PC-9 (cell line): ENCODE results near the gene CSF3R. TPM values are rescaled to one million over a fixed set of nuclear protein-coding genes. Genes with fewer than 3 reads are reported as not detected.

Experiments used
- BruUV-seq: library from RNA; stranded (reverse); fragments of 400-500 nt; replicated peaks from 2 replicates; lab custom pipeline; 2021; lab: Mats Ljungman, UMichigan
- CTCF ChIA-PET: fragments of 300-600 bp; sonication (Branson Sonifier 250); formaldehyde crosslinking; loops from one replicate; lab custom pipeline; 2022; ENCODE audit warnings: antibody characterized with exemption; lab: Charles Lee
- POLR2A ChIA-PET: fragments of 300-600 bp; sonication (Branson Sonifier 250); formaldehyde crosslinking; loops from one replicate; lab custom pipeline; 2022; ENCODE audit warnings: antibody characterized with exemption; ENCODE audit not compliant: unreplicated experiment; lab: Charles Lee
- DNase-seq, 2 experiments: peaks; one replicate each; pipeline versions ENCODE4 v3.0.0 to v3.0.0-alpha.2; 2015 to 2022; ENCODE audit warnings: mixed read lengths in 1 of 2
- H2AFZ ChIP-seq: fragments of 200-600 bp; sonication (generic); 2 replicates; pipeline ENCODE4 v1.8.1; 2017; ENCODE audit warnings: antibody characterized with exemption
- H3F3A ChIP-seq: fragments of 200-600 bp; sonication (generic); 2 replicates; pipeline ENCODE4 v1.8.1; 2017; ENCODE audit warnings: antibody characterized with exemption, mild to moderate bottlenecking, low read depth; ENCODE audit not compliant: insufficient read depth
- H3K27ac ChIP-seq: fragments of 200-600 bp; sonication (generic); 2 replicates; pipeline ENCODE4 v1.6.1; 2016; ENCODE audit warnings: mixed run types
- H3K27me3 ChIP-seq: fragments of 200-600 bp; sonication (generic); 2 replicates; pipeline ENCODE4 v1.6.1; 2016; ENCODE audit warnings: low read depth, mixed run types; ENCODE audit not compliant: insufficient read depth
- H3K36me3 ChIP-seq: fragments of 200-600 bp; sonication (generic); 2 replicates; pipeline ENCODE4 v1.6.1; 2016; ENCODE audit warnings: low read depth, mixed run types
- H3K4me1 ChIP-seq: fragments of 200-600 bp; sonication (generic); replicated peaks from 2 replicates; pipeline ENCODE4 v1.6.1; 2016; ENCODE audit warnings: mixed run types; ENCODE audit not compliant: insufficient read depth
- H3K4me2 ChIP-seq: fragments of 200-600 bp; sonication (generic); 2 replicates; pipeline ENCODE4 v1.6.1; 2017; ENCODE audit warnings: mixed run types
- H3K4me3 ChIP-seq: fragments of 200-600 bp; sonication (generic); 2 replicates; pipeline ENCODE4 v1.6.1; 2016; ENCODE audit warnings: mixed run types
- H3K79me2 ChIP-seq: fragments of 200-600 bp; sonication (generic); 2 replicates; pipeline ENCODE4 v1.6.1; 2017; ENCODE audit warnings: low read depth, mixed run types
- H3K9me2 ChIP-seq: fragments of 200-600 bp; sonication (generic); 2 replicates; pipeline ENCODE4 v1.8.1; 2017; ENCODE audit warnings: mild to moderate bottlenecking; ENCODE audit not compliant: insufficient read depth
- H3K9me3 ChIP-seq: fragments of 200-600 bp; sonication (generic); 2 replicates; pipeline ENCODE4 v1.8.1; 2016; ENCODE audit warnings: low read depth; ENCODE audit not compliant: insufficient read depth
- H4K20me1 ChIP-seq: fragments of 200-600 bp; sonication (generic); 2 replicates; pipeline ENCODE4 v1.8.1; 2017; ENCODE audit not compliant: insufficient read depth
- CTCF ChIP-seq: fragments of 200-600 bp; sonication (generic); conservative IDR thresholded peaks from 2 replicates; pipeline ENCODE4 v1.6.1; 2017; ENCODE audit warnings: mixed run types, antibody characterized with exemption, mild to moderate bottlenecking, moderate library complexity
- EZH2 ChIP-seq: fragments of 200-600 bp; sonication (generic); IDR thresholded peaks from 2 replicates; pipeline ENCODE4 v1.8.0; 2017; ENCODE audit warnings: antibody characterized with exemption, low read depth
- intact Hi-C: fragments of 100-400 bp; cut with micrococcal nuclease; formaldehyde crosslinking; loops from one replicate; pipeline ENCODE4 v1.10.0; 2022; ENCODE audit not compliant: unreplicated experiment
- total RNA-seq: library from RNA; stranded (reverse); gene quantifications from 2 replicates; pipeline ENCODE4 v1.2.3, GENCODE V29; 2021

The CSF3R gene
- total RNA-seq, 1 experiment from 2014 or later: not detected

DNA sequence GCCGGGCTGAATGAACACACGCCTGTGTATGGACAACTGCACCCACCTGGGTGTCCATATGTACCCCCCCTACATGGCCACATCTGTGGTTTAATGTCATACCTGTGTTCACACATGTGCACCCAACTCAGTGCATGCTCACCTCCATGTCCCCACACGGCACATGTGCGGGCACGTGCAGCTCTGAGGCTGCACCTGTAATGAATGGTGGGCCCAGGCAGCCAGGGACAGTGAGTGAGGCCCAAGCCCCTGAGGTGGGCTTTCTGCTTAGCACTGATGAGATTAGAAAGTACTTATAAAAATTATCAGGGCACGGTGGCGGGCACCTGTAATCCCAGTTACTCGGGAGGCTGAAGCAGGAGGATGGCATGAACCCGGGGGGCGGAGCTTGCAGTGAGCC is 42.5 kb upstream of the CSF3R start:
- Histone ChIP-seq H2AFZ (no peak overlapping the region), H3K27ac (no peak overlapping the region), H3K36me3 (no peaks in the 10 kb centered on the region), H3K27me3 (peaks cover 3% of the 10 kb centered on the region; the same call in 1 of the 2 replicates), H3K4me3 (no peak overlapping the region), H3K9me2 (no peaks in the 10 kb centered on the region), H3K9me3 (no peaks in the 10 kb centered on the region), H3F3A (no peaks in the 10 kb centered on the region; the same call in 1 of the 2 replicates), H3K4me2 (no peak overlapping the region), H4K20me1 (no peaks in the 10 kb centered on the region), H3K4me1 (no peaks in the 10 kb centered on the region), H3K79me2 (no peaks in the 10 kb centered on the region)
- TF ChIP-seq EZH2: no peak
- no peak for TF ChIP-seq CTCF
- ChIA-PET POLR2A (no interaction called here), CTCF (no interaction called here)
- intact Hi-C loops: no loop called here
- no TSS peak for BruUV-seq
- DNase-seq: no peak

GRCh38 chr1:36524359-36525062 is 41.8 kb upstream of the CSF3R start:
- intact Hi-C loops: no loop called here
- Histone ChIP-seq H3K4me3 (no peak overlapping the region), H3K27me3 (no peaks in the 10 kb centered on the region), H3K36me3 (no peaks in the 10 kb centered on the region), H3K9me3 (no peaks in the 10 kb centered on the region), H2AFZ (no peak overlapping the region), H3K4me2 (no peak overlapping the region), H3K4me1 (no peaks in the 10 kb centered on the region), H3F3A (no peaks in the 10 kb centered on the region; the same call in 1 of the 2 replicates), H3K9me2 (no peaks in the 10 kb centered on the region), H4K20me1 (no peaks in the 10 kb centered on the region), H3K27ac (no peak overlapping the region), H3K79me2 (no peaks in the 10 kb centered on the region)
- CTCF ChIA-PET: no interaction called here
- no peak for DNase-seq
- BruUV-seq: no TSS peak
- POLR2A ChIA-PET: no interaction called here
- no peak for TF ChIP-seq CTCF
- no peak for TF ChIP-seq EZH2

GRCh38 chr1:36523850-36524249 is 41.1 kb upstream of the CSF3R start:
- no TSS peak for BruUV-seq
- H4K20me1 ChIP-seq: no peaks in the 10 kb centered on the region
- H3K27me3 ChIP-seq: no peaks in the 10 kb centered on the region
- no peak overlapping the region for H2AFZ ChIP-seq
- no peaks in the 10 kb centered on the region; the same call in 1 of the 2 replicates for H3F3A ChIP-seq
- no peak for DNase-seq
- no peaks in the 10 kb centered on the region for H3K4me1 ChIP-seq
- ChIA-PET POLR2A (no interaction called here), CTCF (no interaction called here)
- H3K4me3 ChIP-seq: no peak overlapping the region
- no peaks in the 10 kb centered on the region for H3K9me2 ChIP-seq
- no peak overlapping the region for H3K27ac ChIP-seq
- intact Hi-C loops: no loop called here
- no peak overlapping the region for H3K4me2 ChIP-seq
- TF ChIP-seq CTCF (no peak), EZH2 (no peak)
- no peaks in the 10 kb centered on the region for H3K9me3 ChIP-seq
- H3K36me3 ChIP-seq: no peaks in the 10 kb centered on the region
- H3K79me2 ChIP-seq: no peaks in the 10 kb centered on the region
